GDM1 (cell line): ENCODE measurements around the gene PTPRN2.
A peak's percentile ranks its signal among the peaks of the same experiment; 100 is the strongest.
"Not testable (repeated sequence)": the region's sequence is repeated elsewhere in the genome, so short reads cannot be mapped to it uniquely, and the experiment has no call there.

Source experiments
- DNase-seq: peaks from one replicate; lab custom pipeline; 2025; lab: John Stamatoyannopoulos, UW

PTPRN2 gene

DNA sequence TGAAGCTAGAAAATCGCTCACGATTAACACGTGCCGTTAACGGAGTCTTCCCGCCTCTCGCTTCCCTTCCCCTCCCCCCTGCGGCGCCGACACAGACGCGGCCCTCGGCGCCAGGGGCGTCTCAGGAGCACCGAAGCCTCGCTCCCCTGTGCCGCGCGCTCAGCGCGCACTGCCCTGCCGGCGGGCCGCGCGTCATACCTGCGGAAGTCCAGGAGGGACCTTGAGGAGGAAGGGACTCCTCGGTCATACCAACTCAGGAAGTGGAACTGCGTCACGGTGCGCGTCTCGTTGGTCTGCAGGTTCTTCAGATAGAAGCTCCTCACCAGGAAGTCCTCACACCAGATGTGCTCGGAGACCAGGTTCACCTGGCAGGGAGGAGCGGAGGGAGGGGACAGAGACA lies 1011.2 kb downstream of the PTPRN2 start:
- DNase-seq, result peak; percentile 16

GRCh38 chr7:157575777-157576176 lies 1011.8 kb downstream of the PTPRN2 start:
- DNase-seq, result no peak

DNA sequence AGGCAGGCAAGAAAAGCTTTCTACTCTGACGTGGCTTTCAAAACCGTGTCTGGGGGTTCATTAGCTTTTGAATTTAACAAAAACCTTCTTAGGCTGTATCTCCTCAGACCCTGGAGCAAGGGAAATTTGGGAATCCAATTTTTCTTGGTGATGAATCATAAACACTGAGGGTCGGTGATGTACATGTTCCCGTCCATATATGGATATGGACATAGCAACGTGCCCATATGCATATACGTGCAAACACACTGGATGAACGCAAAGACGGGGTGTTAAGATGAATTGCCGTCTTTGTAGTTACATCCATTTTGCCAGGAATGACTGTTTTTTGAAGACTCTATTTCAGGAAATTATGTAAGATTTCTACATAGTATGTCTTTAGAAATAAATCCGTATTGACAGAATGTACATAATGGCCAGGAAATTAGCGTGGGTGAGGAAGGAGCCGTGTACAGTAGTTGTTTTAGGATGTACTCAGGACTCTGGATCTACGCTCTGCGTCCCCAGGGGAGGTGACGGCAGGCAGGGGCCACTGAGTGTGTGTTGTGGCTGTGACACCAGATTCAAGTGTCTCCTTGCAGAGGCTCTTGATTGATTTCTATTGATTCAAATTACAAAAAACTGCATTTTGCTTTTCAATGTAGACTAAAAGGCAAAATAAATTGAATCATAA lies 1012.6 kb downstream of the PTPRN2 start:
- no peak for DNase-seq

GRCh38 chr7:157574120-157574825 lies 1013.4 kb downstream of the PTPRN2 start:
- no peak for DNase-seq

GRCh38 chr7:157573244-157573643 lies 1014.4 kb downstream of the PTPRN2 start:
- no peak for DNase-seq

- no peak for DNase-seq
Observed at GRCh38 chr7:157572622-157573021, 1015.0 kb downstream of the PTPRN2 start.

GRCh38 chr7:157570531-157571200 lies 1017.0 kb downstream of the PTPRN2 start:
- DNase-seq, result no peak

- DNase-seq, result no peak
Observed at GRCh38 chr7:157569967-157570366, 1017.7 kb downstream of the PTPRN2 start.

- DNase-seq, result peak; percentile 26
Observed at GRCh38 chr7:157568770-157569584, 1018.6 kb downstream of the PTPRN2 start.

DNA sequence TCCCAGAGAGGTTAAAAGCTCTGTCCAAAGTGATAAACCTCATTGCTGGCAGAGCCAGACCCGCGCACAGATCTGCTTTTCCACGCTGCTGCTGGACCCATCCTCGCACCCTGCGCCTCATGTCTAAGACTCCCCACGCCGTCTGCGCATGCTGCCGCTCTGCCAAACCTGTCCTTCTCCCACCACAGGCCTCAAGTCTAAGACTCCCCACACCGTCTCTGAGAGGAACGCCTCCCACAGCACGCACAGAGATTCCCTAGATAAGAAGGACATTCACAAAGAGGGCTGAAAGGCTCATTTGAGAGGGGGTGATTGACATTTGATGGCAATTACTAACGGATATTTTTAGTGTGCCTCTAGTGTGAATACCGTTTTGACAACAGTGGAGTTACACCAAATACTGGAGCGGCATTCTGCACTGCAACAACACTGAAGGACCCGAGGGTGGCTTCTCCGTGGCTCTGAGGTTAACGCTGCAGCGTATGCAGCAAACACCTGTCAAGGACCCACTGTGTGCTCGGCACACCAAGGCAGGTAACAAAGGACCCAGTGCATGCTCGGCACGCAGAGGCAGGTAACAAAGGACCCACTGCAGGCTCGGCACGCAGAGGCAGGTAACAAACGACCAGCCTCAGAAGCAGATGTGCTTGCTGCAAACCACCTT lies 1019.4 kb downstream of the PTPRN2 start:
- no peak for DNase-seq

GRCh38 chr7:157567666-157568065 lies 1020.0 kb downstream of the PTPRN2 start:
- DNase-seq, result no peak

GRCh38 chr7:157566631-157567006 lies 1021.0 kb downstream of the PTPRN2 start:
- DNase-seq, result no peak

DNA sequence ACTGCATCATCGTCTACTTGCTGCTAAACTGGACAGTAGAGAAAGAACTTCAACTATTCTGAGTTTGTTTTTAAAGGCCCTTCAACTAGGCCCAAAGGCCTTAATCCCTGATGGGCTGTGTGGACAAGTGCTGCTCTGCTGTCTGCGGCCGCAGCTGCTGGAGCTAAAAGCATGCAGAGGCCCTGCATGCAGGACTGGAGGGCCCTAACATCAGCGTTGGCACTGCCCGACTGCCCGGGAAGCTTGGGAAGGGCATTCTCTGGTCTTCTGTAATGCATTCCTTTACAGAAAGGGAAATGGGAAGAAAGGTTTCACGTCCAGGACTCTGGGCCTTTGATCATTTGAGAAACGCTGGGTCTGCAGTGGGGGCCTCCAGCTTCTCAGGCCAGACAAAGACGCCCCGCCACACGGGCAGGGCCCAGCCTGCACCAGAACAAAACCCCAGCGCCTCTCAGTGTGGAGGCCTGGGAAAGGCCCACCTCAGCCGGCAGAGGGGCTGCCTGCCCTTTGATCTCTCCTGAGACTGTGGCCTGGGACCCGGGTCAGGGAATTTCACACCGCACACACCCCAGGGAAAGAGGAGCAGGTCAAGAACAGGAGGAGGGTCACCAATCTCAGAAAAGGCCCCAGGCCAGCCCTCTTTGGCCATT lies 1021.5 kb downstream of the PTPRN2 start:
- DNase-seq, result no peak

DNA sequence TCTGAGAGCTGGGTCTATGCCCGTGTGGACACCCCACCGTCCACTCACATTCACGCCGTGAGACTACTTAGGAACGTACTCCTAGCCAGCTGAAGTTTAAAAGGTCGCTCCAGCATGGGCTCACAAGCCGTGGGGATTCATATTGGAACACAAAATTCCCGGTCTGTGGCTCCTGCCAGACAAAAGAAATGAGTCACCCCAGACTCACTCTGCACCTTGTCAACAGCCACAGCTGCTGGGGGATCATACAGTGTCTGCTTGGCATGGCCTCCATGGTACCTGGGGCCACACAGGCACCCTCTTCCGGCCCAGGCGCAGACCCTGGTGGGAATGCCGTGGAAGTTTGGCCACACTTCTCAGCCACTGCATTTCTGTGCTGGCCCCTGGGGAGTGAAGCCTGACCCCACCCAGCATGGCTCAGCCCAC lies 1022.4 kb downstream of the PTPRN2 start:
- DNase-seq, result no peak

DNA sequence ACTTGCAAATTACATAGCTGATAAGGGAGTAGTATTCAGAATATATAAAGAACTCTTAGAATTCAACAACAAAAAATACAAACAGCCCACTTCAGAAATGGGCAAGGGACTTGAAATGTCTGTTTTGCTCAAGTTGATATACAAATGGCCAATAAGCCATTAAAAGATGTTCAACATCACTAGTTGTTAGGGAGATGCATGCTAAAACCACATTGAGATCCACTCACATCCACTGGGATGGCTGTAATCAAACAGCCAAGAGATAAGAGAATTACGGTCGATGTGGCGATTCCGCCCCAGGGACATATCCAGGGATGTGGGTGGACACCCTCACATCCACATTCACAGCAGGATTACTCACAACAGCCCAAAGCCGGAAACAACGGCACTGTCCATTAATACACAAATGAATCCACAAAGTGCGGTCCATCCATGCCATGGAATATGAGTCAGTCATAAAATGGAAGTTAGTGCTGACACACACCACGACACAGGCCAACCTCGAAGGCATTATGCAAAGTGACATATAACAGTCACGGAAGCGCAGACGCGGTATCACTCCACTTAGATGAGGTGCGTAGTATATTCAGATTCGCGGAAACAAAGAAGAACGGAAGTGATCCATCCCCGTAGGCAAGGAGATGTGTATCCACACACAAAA lies 1023.0 kb downstream of the PTPRN2 start:
- no peak for DNase-seq

- not testable (repeated sequence) for DNase-seq
Observed at GRCh38 chr7:157563467-157564135, 1024.0 kb downstream of the PTPRN2 start.

DNA sequence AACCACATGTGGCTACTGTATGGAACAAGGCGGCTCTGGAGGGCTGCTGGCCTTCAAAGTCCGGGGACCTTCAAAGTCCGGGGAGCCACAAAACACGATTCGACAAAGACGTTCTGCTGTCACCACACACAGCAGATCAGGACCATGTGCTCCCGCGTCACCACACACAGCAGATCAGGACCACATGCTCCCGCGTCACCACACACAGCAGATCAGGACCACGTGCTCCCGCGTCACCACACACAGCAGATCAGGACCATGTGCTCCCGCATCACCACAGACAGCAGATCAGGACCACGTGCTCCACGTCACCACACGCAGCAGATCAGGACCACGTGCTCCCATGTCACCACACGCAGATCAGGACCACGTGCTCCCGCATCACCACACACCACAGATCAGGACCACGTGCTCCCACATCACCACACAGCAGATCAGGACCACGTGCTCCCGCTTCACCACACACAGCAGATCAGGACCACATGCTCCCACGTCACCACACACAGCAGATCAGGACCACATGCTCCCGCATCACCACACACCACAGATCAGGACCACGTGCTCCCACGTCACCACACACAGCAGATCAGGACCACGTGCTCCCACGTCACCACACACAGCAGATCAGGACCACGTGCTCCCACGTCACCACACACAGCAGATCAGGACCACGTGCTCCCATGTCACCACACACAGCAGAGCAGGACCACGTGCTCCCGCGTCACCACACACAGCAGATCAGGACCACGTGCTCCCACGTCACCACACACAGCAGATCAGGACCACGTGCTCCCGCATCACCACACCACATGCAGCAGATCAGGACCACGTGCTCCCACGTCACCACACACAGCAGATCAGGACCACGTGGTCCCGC lies 1024.9 kb downstream of the PTPRN2 start:
- not testable (repeated sequence) for DNase-seq

DNA sequence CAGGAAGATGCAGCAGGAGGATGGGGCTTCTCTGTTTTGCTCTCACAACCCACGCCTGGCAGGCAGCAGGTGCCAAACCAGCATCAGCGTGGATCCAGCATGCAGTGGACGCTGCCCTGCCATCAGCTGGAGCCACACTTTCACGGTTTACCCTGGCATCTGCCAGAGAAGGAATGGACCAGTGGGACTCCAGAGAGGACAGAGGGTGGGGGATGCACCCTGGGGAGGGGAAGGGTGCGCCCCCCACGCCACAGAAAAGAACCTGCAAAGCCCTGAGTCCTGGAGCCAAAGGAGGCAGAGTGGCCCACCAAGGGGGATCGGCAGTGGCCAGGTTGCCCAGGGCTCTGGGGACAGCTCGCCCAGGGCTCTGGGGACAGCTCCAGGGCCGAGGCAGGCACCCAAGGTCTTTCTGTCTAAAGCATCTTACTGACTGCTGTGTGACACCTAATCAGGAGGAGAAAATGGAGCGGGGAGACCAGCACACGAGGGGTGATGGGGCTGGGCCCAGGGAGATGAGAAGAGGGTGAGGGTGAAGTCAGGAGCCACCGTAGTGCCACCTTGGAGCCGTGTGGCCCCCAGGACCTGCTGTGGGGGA lies 1025.7 kb downstream of the PTPRN2 start:
- DNase-seq, result no peak

- DNase-seq, result no peak
Observed at GRCh38 chr7:157561523-157561785, 1026.2 kb downstream of the PTPRN2 start.
